ENCODE results near the gene DPYSL4.

GRCh38 chr10:132208462-132209050 is 21.8 kb downstream of the DPYSL4 start:
- TF ChIP-seq EZH2phosphoT487 (IDR thresholded peaks at IDR 0.05; ENCODE audit: insufficient read depth, low read depth) (no peak), EZH2 (IDR thresholded peaks at IDR 0.05; ENCODE audit: insufficient read depth, poor library complexity, severe bottlenecking) (no peak)

Data from GM23248 (cell line).